Measurements from ENCODE around the gene COX5A. TPM values are rescaled to one million over a fixed set of nuclear protein-coding genes. Genes with fewer than 3 reads are reported as not detected.
A peak's percentile ranks its signal among the peaks of the same experiment; 100 is the strongest.

COX5A gene
- total RNA-seq, 2 experiments from 2014 or later: 168 to 391 TPM

DNA sequence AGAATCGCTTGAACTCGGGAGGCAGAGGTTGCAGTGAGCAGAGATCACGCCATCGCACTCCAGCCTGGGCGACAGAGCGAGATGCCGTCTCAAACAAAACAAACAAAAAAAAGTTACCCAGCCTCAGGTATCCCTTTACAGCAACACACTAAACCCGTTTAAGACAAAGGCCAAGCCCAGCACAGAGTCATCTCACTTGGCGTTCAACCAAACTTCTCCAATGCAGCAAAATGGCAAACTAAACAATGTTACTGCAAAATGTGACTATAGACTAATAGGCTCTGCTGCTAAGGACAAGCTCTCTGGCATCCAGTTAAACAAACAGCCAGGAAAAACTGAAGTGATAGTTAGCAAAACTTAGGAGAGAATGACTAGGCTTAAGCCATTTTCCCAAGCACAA is 24.8 kb downstream of the COX5A start:
- Histone ChIP-seq H3K4me3 (ENCODE audit: low read depth, low read length, poor library complexity, severe bottlenecking) (no peak overlapping the region), H3K4me2 (ENCODE audit: low read length) (no peak overlapping the region), H3K9me2 (ENCODE audit: insufficient read depth, low read length) (no peaks in the 10 kb centered on the region), H3K36me3 (ENCODE audit: insufficient read depth, low read length) (peaks cover 79% of the 10 kb centered on the region), H3K27ac (ENCODE audit: low read depth, low read length, poor library complexity, severe bottlenecking) (no peak overlapping the region), H4K20me1 (ENCODE audit: insufficient read depth, low read length) (no peaks in the 10 kb centered on the region), H3K4me1 (ENCODE audit: insufficient read depth, low read length, poor library complexity, severe bottlenecking) (no peaks in the 10 kb centered on the region), H3K79me2 (ENCODE audit: insufficient read depth, low read depth, low read length) (no peaks in the 10 kb centered on the region), H2AFZ (ENCODE audit: low read length) (no peak overlapping the region), H3K9me3 (ENCODE audit: low read length) (no peaks in the 10 kb centered on the region)
- DNase-seq (ENCODE audit: low spot score): no peak
- POLR2A ChIA-PET: no interaction called here
- TF ChIP-seq CTCF (conservative IDR thresholded peaks at IDR 0.05; ENCODE audit: low read length) (no peak), EZH2phosphoT487 (IDR thresholded peaks at IDR 0.05; ENCODE audit: borderline replicate concordance, low read depth, low read length) (no peak)
- BruUV-seq (replicated peaks): no TSS peak
- intact Hi-C loops (cut with micrococcal nuclease; ENCODE audit: unreplicated experiment): no loop called here
- CTCF ChIA-PET (ENCODE audit: unreplicated experiment): no interaction called here

DNA sequence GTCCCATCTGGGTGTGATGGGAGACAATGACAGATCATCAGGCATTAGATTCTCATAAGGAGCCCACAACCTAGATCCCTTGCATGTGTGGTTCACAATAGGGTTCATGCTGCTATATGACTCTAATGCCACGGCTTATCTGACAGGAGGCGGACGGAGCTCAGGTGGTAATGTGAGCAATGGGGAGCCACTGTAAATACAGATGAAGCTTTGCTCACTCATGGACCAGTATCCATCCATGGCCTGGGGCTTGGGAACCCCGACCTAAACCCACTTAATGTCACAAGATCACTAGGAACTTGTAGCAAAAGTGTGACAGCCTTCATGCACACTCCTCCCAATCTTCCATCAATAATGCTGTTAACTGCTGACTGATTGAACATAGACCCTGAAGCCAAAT is 29.2 kb downstream of the COX5A start:
- Histone ChIP-seq H2AFZ (ENCODE audit: low read length) (no peak overlapping the region), H3K9me3 (ENCODE audit: low read length) (no peaks in the 10 kb centered on the region), H3K9me2 (ENCODE audit: insufficient read depth, low read length) (no peaks in the 10 kb centered on the region), H3K4me3 (ENCODE audit: low read depth, low read length, poor library complexity, severe bottlenecking) (no peak overlapping the region), H3K4me1 (ENCODE audit: insufficient read depth, low read length, poor library complexity, severe bottlenecking) (peaks cover 26% of the 10 kb centered on the region), H4K20me1 (ENCODE audit: insufficient read depth, low read length) (no peaks in the 10 kb centered on the region), H3K27ac (ENCODE audit: low read depth, low read length, poor library complexity, severe bottlenecking) (no peak overlapping the region), H3K79me2 (ENCODE audit: insufficient read depth, low read depth, low read length) (peaks cover 7% of the 10 kb centered on the region; the same call in 1 of the 2 replicates), H3K4me2 (ENCODE audit: low read length) (no peak overlapping the region), H3K36me3 (ENCODE audit: insufficient read depth, low read length) (peaks cover 52% of the 10 kb centered on the region)
- TF ChIP-seq EZH2phosphoT487 (IDR thresholded peaks at IDR 0.05; ENCODE audit: borderline replicate concordance, low read depth, low read length) (no peak), CTCF (conservative IDR thresholded peaks at IDR 0.05; ENCODE audit: low read length) (no peak)
- ChIA-PET POLR2A (interaction anchor here (1.3 to 1.4 kb wide), 2 partner anchors 9 to 39 kb away, joined by 4 to 5 read pairs; no protein-coding TSS in a partner anchor), CTCF (ENCODE audit: unreplicated experiment) (interaction anchor here (1.9 kb wide), 1 partner anchor 42 kb away, joined by 7 read pairs; no protein-coding TSS in a partner anchor)
- BruUV-seq (replicated peaks): no TSS peak
- intact Hi-C loops (cut with micrococcal nuclease; ENCODE audit: unreplicated experiment): no loop called here
- DNase-seq (ENCODE audit: low spot score): no peak

GRCh38 chr15:74907163-74907870 is 30.6 kb downstream of the COX5A start:
- no peak for DNase-seq (ENCODE audit: low spot score)
- peak overlapping the region; percentile 100 for H3K4me2 ChIP-seq (ENCODE audit: low read length)
- H3K4me1 ChIP-seq (ENCODE audit: insufficient read depth, low read length, poor library complexity, severe bottlenecking): peaks cover 37% of the 10 kb centered on the region
- peaks cover 7% of the 10 kb centered on the region; the same call in 1 of the 2 replicates for H3K79me2 ChIP-seq (ENCODE audit: insufficient read depth, low read depth, low read length)
- POLR2A ChIA-PET: interaction anchor here (1.0 to 1.5 kb wide), 8 partner anchors 8 to 86 kb away, joined by 3 to 5 read pairs (median 4); no protein-coding TSS in a partner anchor
- no peaks in the 10 kb centered on the region for H3K9me3 ChIP-seq (ENCODE audit: low read length)
- peak overlapping the region; percentile 91 for H3K4me3 ChIP-seq (ENCODE audit: low read depth, low read length, poor library complexity, severe bottlenecking)
- peak overlapping the region; percentile 59 for H3K27ac ChIP-seq (ENCODE audit: low read depth, low read length, poor library complexity, severe bottlenecking)
- intact Hi-C loops (cut with micrococcal nuclease; ENCODE audit: unreplicated experiment): no loop called here
- H4K20me1 ChIP-seq (ENCODE audit: insufficient read depth, low read length): no peaks in the 10 kb centered on the region
- H3K9me2 ChIP-seq (ENCODE audit: insufficient read depth, low read length): no peaks in the 10 kb centered on the region
- CTCF ChIA-PET (ENCODE audit: unreplicated experiment): interaction anchor here (0.5 to 1.9 kb wide), 2 partner anchors 44 to 47 kb away, joined by 5 to 7 read pairs; no protein-coding TSS in a partner anchor
- H2AFZ ChIP-seq (ENCODE audit: low read length): peak overlapping the region; percentile 96
- H3K36me3 ChIP-seq (ENCODE audit: insufficient read depth, low read length): peaks cover 48% of the 10 kb centered on the region
- TSS peak; percentile 81 for BruUV-seq (replicated peaks)
- TF ChIP-seq EZH2phosphoT487 (IDR thresholded peaks at IDR 0.05; ENCODE audit: borderline replicate concordance, low read depth, low read length) (no peak), CTCF (conservative IDR thresholded peaks at IDR 0.05; ENCODE audit: low read length) (no peak)
